Measurements from ENCODE around the gene CENPE. TPM values are rescaled to one million over a fixed set of nuclear protein-coding genes. Genes with fewer than 3 reads are reported as not detected.

Gene CENPE
- total and polyA plus RNA-seq, 2 donors (not counting 3 experiments of a cell fraction or from before 2014, with no cell fraction given) = 1.7 to 50.8 TPM

- intact Hi-C loops (cut with micrococcal nuclease) = no loop called here
- no peak overlapping the region for H2AFZ ChIP-seq (ENCODE audit: low read depth, low read length)
- dilution Hi-C loops (cut with MboI; ENCODE audit: extremely low pct_ligation_motif_present, low sequenced_read_pairs) = no loop called here
- H3K27ac ChIP-seq (ENCODE audit: insufficient read depth, low read depth, low read length) = peak overlapping the region; percentile 46
- peak; percentile 11 for DNase-seq (ENCODE audit: low read depth, low spot score)
- H3K27me3 ChIP-seq (ENCODE audit: control insufficient read depth in 2 of 2, insufficient read depth in 2 of 2, low read length in 2 of 2) = no peaks in the 10 kb centered on the region
- H3K9ac ChIP-seq (replicated peaks; ENCODE audit: extremely low read depth, insufficient read depth, low read length) = no peak overlapping the region
- peaks cover 11% of the 10 kb centered on the region for H3K4me1 ChIP-seq (ENCODE audit: control insufficient read depth, extremely low read depth, insufficient read depth, low read length)
- no peaks in the 10 kb centered on the region for H3K9me1 ChIP-seq (replicated peaks; ENCODE audit: control insufficient read depth, extremely low read depth, insufficient read depth, low read length)
- peak overlapping the region; percentile 48 for H3K4me2 ChIP-seq (ENCODE audit: insufficient read depth, low read length)
- no peaks in the 10 kb centered on the region for H4K20me1 ChIP-seq (replicated peaks; ENCODE audit: control insufficient read depth, extremely low read depth, insufficient read depth, low read length)
- TF ChIP-seq MYC (IDR thresholded peaks at IDR 0.05; ENCODE audit: low read depth, low read length) (no peak), GATA2 (IDR thresholded peaks at IDR 0.05; ENCODE audit: insufficient read depth, insufficient read length, low read depth, low read length) (peak; percentile 59), JUN (IDR thresholded peaks at IDR 0.05; ENCODE audit: borderline replicate concordance, insufficient read depth, insufficient read length, low read depth) (peak; percentile 32), FOS (IDR thresholded peaks at IDR 0.05; ENCODE audit: borderline replicate concordance, insufficient read depth, low read length) (peak; percentile 50), CTCF (IDR thresholded peaks at IDR 0.05; ENCODE audit: extremely low read depth in 1 of 2, insufficient read depth in 1 of 2, low read depth in 1 of 2, low read length in 2 of 2) (no peak), POLR2AphosphoS5 (IDR thresholded peaks at IDR 0.05; ENCODE audit: insufficient read depth, low read depth, low read length) (no peak)
- BruUV-seq (replicated peaks) = no TSS peak
- H3K9me3 ChIP-seq (replicated peaks; ENCODE audit: control insufficient read depth, insufficient read depth, low read length) = no peaks in the 10 kb centered on the region
- H3K36me3 ChIP-seq (ENCODE audit: control insufficient read depth in 2 of 2, extremely low read depth in 1 of 2, insufficient read depth in 2 of 2, low read length in 2 of 2) = peaks cover 0 to 21% of the 10 kb centered on the region in 2 experiments
- CTCF ChIA-PET = interaction anchor here (0.8 to 0.9 kb wide), 4 partner anchors 13 to 51 kb away, joined by 3 read pairs; partner anchors contain the start of gene BDH2
- peaks cover 3% of the 10 kb centered on the region for H3K79me2 ChIP-seq (ENCODE audit: control insufficient read depth, insufficient read depth, low read length)
- no peak overlapping the region for H3K4me3 ChIP-seq (replicated peaks in 1 of 3; ENCODE audit: insufficient read depth in 1 of 3, low read depth in 1 of 3, low read length in 3 of 3)
- no peak for FAIRE-seq
- POLR2A ChIA-PET = no interaction called here
Observed at GRCh38 chr4:103150677-103151076, 47.5 kb downstream of the CENPE start.

Data from endothelial cell of umbilical vein (primary cell).